HG02884 (cell line): Measurements from ENCODE around the gene SWSAP1.
"Not testable (repeated sequence)": the region's sequence is repeated elsewhere in the genome, so short reads cannot be mapped to it uniquely, and the experiment has no call there.

Source experiments
- ATAC-seq: cut with Tn5 transposase; IDR thresholded peaks from one replicate; pipeline ENCODE4 v1.9.1; 2021; ENCODE audit warnings: mild to moderate bottlenecking, moderate library complexity; ENCODE audit not compliant: unreplicated experiment

Gene SWSAP1

GRCh38 chr19:11374433-11375142 is at the start of gene SWSAP1:
SWSAP1 (plus strand) TSS chr19:11374666; CDS start chr19:11374681, 15 bp downstream.
- ATAC-seq: peak; percentile 85

GRCh38 chr19:11324748-11325389 is 49.6 kb upstream of the SWSAP1 start:
- ATAC-seq: no peak

GRCh38 chr19:11325544-11325943 is 48.9 kb upstream of the SWSAP1 start:
- no peak for ATAC-seq

GRCh38 chr19:11330127-11330526 is 44.3 kb upstream of the SWSAP1 start:
- ATAC-seq: no peak

GRCh38 chr19:11331502-11331901 is 43.0 kb upstream of the SWSAP1 start:
- ATAC-seq: no peak

- no peak for ATAC-seq
Measured at GRCh38 chr19:11332822-11333221, 41.6 kb upstream of the SWSAP1 start.

GRCh38 chr19:11333838-11334237 is 40.6 kb upstream of the SWSAP1 start:
- ATAC-seq: not testable (repeated sequence)

GRCh38 chr19:11335449-11336146 is 38.9 kb upstream of the SWSAP1 start:
- no peak for ATAC-seq

- ATAC-seq: no peak
Measured at GRCh38 chr19:11337080-11337479, 37.4 kb upstream of the SWSAP1 start.

GRCh38 chr19:11338121-11338520 is 36.3 kb upstream of the SWSAP1 start:
- ATAC-seq: no peak

- no peak for ATAC-seq
Measured at GRCh38 chr19:11338569-11339253, 35.8 kb upstream of the SWSAP1 start.

- ATAC-seq: no peak
Measured at GRCh38 chr19:11339254-11340098, 35.0 kb upstream of the SWSAP1 start, which contains the start of gene RAB3D. RAB3D (minus strand) TSS chr19:11339657; CDS start chr19:11337399, 2,258 bp downstream.

GRCh38 chr19:11340099-11340467 is 34.4 kb upstream of the SWSAP1 start:
- ATAC-seq: not testable (repeated sequence)

- no peak for ATAC-seq
Measured at GRCh38 chr19:11342429-11342828, 32.0 kb upstream of the SWSAP1 start.

- no peak for ATAC-seq
Measured at GRCh38 chr19:11345122-11345803, 29.2 kb upstream of the SWSAP1 start.

GRCh38 chr19:11346104-11346940 is 28.1 kb upstream of the SWSAP1 start, which contains the start of the genes CCDC159 and TMEM205:
CCDC159 (plus strand) TSS chr19:11346519; CDS start chr19:11346607, 88 bp downstream.
TMEM205 (minus strand) TSS chr19:11346268; CDS start chr19:11345619, 649 bp downstream.
- ATAC-seq: peak; percentile 87

- no peak for ATAC-seq
Measured at GRCh38 chr19:11347546-11348039, 26.9 kb upstream of the SWSAP1 start.

GRCh38 chr19:11349171-11349570 is 25.3 kb upstream of the SWSAP1 start:
- no peak for ATAC-seq
